Measurements from ENCODE around the gene CCDC81. TPM values are rescaled to one million over a fixed set of nuclear protein-coding genes. Genes with fewer than 3 reads are reported as not detected.

Gene CCDC81
- polyA plus RNA-seq, 1 donor (not counting 4 experiments of a cell fraction or from before 2014, with no cell fraction given), result 0.42 TPM

DNA sequence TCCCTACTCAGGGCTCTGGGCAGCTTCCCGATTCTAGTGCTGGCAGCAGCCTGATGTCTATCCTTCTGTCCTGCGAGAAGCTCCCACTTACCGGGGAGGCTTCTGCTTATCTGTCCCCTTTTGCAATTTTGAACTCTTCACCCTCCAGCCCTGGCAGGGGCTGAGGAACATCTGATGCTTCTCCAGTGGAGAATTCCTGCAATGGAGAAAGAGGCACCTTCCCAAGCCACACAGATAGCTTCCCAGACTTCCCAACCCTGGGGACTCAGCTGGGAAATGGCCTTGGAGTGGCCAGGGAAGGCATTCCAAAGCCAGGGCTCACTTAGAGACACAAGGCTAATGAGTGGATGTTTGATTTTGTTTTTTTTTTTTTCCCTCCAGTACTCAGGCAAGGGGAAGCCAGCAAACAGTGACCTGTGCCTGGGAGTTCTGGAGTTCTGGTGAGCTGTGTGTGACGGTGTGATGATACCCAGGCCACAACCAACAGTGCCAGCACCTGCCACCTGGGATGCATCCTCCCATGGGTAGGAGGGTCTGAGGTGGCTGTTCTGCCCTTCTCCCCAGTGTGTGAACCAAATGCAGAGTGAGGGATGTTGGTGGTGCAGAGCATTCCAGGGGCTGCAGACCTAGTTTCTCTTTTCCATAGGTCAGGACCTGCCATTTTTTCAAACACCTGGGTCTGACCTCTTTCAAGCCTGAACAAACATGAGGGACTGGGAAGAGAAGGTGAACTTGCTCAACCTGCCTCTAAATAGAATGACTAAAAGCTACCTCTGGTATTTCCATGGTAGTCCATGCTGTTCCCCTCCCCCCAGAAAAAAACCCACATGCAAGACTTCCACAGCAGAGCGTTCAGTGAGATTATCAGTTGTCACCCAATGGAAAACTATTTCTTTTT lies 95.1 kb downstream of the CCDC81 start:
- no peak overlapping the region for H3K27ac ChIP-seq (ENCODE audit: control insufficient read depth, insufficient read depth, low read length)
- TF ChIP-seq CTCF (optimal IDR thresholded peaks at IDR 0.05 in 1 of 3, IDR thresholded peaks at IDR 0.05 in 1 of 3, conservative IDR thresholded peaks at IDR 0.05 in 1 of 3; ENCODE audit: extremely low read depth in 1 of 3, insufficient read depth in 2 of 3, low read length in 3 of 3), result no peak
- no peak overlapping the region for H3K4me3 ChIP-seq (ENCODE audit: control insufficient read depth in 2 of 3, extremely low read depth in 1 of 3, insufficient read depth in 2 of 3, low read depth in 1 of 3, low read length in 3 of 3)
- H3K9ac ChIP-seq (ENCODE audit: control insufficient read depth, extremely low read depth, insufficient read depth, low read length), result no peak overlapping the region
- H4K20me1 ChIP-seq (ENCODE audit: control insufficient read depth, extremely low read depth, insufficient read depth, low read length), result no peaks in the 10 kb centered on the region
- no peaks in the 10 kb centered on the region for H3K36me3 ChIP-seq (ENCODE audit: control insufficient read depth in 2 of 2, extremely low read depth in 1 of 2, insufficient read depth in 2 of 2, low read length in 2 of 2)
- H3K79me2 ChIP-seq (ENCODE audit: control insufficient read depth, insufficient read depth, low read length), result no peaks in the 10 kb centered on the region
- H2AFZ ChIP-seq (ENCODE audit: control insufficient read depth, low read length), result no peak overlapping the region
- H3K4me1 ChIP-seq (ENCODE audit: control insufficient read depth, extremely low read depth, insufficient read depth, low read length), result peaks cover 11% of the 10 kb centered on the region
- DNase-seq (ENCODE audit: low read depth, low spot score), result no peak
- dilution Hi-C loops (cut with MboI; ENCODE audit: extremely low pct_ligation_motif_present, low sequenced_read_pairs), result no loop called here
- no peaks in the 10 kb centered on the region for H3K9me1 ChIP-seq (ENCODE audit: control insufficient read depth, extremely low read depth, insufficient read depth, low read length)
- H3K9me3 ChIP-seq (ENCODE audit: control insufficient read depth, low read depth, low read length), result no peaks in the 10 kb centered on the region
- H3K4me2 ChIP-seq (ENCODE audit: control insufficient read depth, extremely low read depth, insufficient read depth, low read depth, low read length), result no peak overlapping the region
- no peak for FAIRE-seq
- H3K27me3 ChIP-seq (ENCODE audit: control insufficient read depth, extremely low read depth, insufficient read depth, low read length), result no peaks in the 10 kb centered on the region

Other genes with a start within 250 kb of the CCDC81 start
- gene EED, start 130.1 kb upstream of the CCDC81 start, polyA plus RNA-seq, result 11.6 to 28.5 TPM (median 15.4 TPM) in 3 replicates
- gene HIKESHI, start 72.6 kb upstream of the CCDC81 start, polyA plus RNA-seq, result 39.9 to 89.4 TPM (median 81.6 TPM) in 3 replicates